Activated T-cell treated with anti-CD3 and anti-CD28 coated beads for 48 hours (primary cell): ENCODE results near the gene CEP170B.
"Not testable (repeated sequence)": the region's sequence is repeated elsewhere in the genome, so short reads cannot be mapped to it uniquely, and the experiment has no call there.

ENCODE experiments used
- DNase-seq: peaks from one replicate; pipeline ENCODE4 v3.0.0-alpha.2; 2020; ENCODE audit warnings: low read depth

Gene CEP170B

DNA sequence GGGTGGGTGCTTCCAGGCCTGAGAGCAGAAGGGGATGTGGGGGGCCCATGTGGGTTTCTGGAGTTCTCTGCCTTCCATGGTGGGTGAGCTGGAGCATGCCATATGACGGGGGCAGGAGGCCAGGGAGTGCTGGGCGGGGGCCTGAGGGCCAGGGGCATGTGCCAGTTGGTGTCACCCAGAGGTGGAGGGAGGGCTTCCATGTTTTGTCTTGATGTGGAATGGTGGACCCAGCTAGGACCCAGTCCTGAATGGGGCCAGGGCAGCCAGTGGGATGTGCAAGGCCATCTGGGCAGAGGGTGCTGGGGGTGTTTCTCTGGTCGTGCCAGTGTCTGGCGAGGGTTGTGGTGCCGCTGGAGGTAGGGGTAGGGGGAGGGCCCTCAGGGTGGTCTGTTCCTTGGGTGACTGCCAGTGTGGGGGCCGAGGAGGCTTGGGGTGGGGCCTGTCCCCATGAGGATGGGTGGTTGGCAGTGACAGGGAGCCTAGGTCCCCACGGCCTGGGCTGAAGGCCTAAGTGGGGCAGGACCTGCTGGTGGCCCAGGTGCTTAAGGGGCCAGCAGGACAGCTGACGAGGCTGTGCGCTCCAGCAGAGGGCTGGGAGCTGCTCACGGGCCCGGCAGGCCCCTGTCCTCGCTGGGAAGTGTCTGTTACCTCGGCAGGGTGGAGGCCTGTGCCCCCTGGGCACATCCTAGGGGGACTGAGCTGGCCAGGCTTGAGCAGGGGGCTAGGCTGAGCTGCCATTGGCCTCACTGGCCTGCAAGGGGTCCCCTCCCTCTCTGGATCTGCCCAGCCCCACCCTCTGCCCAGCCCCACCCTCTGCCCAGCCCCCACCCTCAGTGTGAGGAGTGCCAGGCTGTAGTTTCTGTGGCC, 26.8 kb downstream of the CEP170B start:
- no peak for DNase-seq

DNA sequence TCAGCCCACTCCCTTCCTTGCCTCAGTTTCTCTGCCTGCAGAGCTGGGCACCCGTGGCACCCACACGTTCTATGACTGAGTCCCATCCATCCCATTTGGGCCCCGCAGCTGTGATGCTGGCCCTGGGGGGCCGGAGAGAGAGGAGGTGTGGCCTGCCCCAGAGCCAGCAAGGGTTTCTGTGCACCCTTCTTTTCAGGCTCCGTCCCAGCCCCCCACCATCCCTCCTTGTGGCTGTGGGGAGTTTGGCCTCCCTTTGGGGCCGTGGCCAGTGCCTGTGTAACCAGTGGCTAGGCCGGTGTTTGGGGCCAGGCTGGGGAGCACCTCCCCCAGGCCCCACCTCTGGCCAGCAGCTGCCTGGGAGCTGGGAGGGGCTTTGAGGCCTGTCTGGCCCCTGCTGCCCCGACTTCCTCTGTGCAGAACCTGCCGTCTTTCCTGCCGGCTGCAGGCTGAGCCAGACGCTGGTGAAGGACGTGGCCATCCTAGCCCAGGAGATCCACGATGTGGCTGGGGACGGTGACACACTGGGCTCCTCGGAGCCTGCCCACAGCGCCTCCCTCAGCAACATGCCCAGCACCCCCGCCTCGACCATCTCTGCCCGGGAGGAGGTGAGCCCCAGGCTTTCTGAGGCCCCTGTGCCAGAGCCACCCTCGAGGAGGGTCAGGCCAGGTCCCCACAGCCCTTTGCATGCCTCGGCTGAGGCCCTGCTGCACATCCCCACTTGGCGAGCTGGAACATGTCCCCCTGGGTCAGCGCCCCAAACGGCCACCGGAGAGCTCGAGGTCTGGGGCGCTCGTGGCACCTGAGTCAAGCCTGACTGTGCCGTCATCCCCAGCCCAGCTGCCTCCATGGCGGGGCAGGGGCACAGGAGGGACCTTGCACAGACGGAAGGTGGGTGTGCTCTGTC, 27.7 kb downstream of the CEP170B start:
- DNase-seq: no peak

GRCh38 chr14:104893435-104894207, 28.6 kb downstream of the CEP170B start:
- DNase-seq: no peak

DNA sequence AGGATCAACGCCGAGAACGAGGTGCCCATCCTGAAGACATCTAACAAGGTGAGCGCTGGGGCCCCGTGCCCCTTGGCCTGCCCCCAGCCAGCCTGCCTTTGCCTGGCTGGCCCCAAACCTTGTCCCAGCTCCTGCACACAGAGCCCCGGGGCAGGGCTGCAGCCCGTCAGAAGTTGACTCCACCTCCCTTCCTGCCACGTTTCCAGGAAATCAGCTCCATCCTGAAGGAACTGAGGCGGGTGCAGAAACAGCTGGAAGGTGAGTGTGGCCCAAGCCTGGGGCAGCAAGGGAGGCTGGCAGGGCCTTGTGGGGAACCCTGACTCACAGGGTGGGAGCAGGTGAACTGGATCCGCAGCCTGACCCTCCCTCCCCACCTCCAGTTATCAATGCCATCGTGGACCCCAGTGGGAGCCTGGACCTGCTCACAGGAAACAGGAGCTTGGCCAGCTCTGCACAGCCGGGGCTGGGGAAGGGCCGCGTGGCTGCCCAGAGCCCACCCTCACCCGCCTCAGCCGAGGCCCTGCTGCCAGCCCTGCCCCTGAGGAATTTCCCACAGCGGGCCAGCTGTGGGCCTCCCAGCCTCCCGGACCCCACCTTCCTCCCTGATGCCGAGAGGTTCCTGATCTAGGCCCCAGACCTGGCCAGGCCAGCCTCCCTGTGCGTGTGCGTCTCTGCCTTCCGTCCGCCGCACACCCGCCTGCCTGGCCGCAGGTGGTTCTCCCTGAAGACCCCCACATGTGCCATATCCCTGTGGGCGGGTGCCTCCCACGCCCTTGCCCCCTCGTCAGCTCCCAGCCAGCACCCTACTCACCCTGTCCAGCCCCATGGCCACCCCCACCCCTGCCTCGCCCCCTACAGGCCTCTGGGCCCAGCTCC, 29.5 kb downstream of the CEP170B start:
- no peak for DNase-seq

GRCh38 chr14:104895207-104895785, 30.2 kb downstream of the CEP170B start:
- no peak for DNase-seq

DNA sequence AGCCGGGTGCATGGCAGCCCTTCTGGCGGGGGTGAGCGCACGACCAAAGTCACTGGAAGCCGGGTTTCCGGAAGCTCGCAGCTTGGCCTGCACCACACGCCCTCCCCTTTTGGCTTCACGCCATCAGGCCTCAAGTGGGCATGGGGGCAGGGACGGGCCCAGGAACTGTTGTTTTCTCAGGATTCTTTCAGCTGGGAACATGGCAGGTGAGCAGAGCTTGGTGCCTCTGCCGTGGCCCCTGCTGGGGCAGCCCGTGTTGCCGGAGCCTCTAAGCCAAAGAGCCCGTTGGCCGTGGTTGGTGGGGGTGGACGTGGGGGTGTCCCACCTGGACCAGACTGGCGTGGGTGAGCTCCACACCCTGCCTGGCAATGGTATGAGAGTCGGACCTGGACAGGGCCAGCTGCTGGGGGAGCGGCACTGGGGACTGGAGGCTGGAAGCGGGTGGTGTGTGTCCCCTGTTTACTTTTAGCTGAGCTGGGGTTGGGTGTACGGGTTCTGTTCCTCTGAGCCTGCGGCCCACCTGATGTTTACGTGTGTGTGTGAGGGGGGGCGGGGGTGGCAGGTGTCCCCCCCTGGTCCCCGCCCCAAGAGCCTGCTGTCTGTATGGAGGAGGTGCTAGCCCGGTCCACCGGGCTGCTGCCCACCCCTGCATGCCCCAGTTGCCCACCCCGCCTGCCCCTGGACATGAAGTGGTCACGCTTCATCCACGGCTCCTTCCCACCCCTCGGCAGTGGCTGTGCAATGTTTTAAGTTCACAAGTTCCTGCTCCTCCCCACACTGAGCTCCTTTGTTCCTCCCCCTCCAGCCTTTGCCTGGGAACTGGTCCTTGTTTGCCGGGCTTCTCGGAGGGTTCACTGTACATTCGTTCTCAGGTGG, 31.0 kb downstream of the CEP170B start:
- DNase-seq: no peak

DNA sequence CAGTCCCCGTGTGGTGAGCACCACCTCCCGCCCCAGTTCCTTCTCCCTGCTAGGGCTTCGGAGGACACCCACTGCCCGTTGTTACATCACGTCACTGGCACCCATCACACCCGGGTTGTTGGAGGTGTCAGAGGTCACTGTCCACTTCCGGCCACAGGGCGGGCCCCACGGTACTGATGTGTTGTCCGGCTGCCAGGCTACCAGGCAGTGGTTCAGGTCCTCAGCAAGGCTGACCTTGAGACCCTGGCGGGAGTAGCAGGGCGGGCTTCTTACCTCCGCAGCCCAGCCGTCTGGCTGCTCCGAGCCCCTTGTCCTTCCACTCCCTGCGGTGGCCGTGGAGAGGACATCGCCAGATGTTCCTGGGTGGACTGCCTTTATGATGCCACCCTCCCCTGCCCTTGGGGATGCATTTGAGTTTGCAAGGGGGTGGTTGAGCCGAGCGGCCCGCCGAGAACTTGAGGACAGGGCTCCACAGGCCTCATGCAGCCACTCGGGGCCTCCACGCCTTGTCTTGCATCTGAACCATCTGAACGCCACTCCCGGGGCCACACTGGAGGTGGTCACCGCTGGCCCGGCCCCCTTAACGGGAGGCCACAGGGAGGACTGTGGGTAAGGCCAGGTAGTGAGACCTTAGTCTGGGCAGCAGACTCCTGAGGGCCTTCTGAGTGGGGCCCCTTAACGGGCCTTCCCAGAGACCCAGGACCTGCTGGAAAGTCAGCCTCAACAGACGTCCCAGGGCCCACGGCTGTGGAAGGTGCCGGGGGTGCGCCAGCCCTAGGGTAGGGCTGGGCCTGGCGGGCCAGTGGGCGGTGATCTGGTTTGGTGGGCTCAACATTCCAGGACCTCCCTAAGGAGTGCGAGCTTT, 32.5 kb downstream of the CEP170B start:
- no peak for DNase-seq

DNA sequence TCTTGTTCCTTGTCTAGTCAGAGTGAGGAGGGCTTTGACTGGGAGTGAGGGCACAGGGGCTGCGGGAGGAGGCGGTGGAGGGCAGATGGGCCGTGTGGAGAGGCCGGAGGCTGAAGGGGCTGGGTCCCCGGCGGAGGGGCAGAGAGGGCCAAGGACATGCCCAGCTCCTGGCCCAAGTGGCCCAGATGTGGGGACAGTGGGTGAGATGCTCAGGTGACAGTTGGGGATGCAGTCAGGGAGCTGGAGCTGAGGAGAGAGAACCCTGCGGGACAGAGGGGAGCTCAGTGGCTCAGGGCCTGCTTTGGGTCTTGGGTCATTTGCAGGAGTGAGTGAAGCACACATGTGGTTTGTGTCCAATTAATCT, 33.1 kb downstream of the CEP170B start:
- no peak for DNase-seq

DNA sequence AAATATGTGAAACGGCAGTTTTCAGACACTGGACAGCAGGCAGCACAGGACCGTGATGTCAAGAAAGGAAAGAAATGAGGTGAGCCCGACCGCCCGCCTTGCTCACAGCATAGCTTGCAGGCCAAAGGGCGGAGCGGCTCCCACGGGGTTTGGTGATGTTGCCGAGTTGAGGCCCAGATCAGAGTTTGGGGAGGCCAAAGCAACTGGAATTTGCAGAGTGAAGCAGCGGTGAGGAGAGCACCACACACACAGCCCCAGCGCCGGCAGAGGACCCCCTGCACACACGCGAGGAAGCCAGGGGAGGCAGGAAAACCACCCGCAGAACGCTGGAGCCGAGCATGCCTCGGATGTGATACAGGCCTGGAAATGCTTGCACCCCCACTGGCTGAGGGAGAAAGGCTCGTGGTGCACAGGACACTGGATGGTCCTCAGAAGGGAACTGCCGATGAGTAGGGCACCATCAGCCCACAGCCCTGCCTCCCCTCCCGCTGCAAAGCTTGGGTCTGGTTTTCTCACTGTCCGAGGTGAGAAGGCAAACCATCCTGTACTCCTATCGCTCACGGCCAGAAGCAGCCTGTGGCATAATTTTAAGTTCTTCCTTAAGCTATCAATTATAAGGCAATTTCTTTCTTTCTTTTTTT, 33.9 kb downstream of the CEP170B start:
- DNase-seq: no peak

DNA sequence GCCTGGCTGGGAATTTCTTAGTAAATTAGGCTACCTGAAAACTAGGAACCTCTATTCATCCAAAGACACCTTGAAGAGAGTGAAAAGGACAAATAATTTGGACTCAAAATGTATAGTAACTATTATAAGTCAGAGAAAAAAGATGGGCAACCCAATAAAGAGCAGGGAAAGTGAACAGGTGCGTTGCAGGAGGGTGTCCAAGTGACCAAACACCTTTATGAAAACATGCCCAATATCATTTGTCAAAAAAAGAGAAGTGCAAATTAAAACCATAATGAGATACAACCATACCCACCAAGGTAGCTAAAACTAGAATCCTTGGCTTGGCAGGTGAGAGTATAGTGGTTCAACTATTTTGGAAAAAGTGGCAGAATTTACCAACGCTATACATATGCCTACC, 34.7 kb downstream of the CEP170B start:
- no peak for DNase-seq

GRCh38 chr14:104900639-104901512, 35.8 kb downstream of the CEP170B start:
- DNase-seq: no peak

- no peak for DNase-seq
These were observed 38.9 kb downstream of the CEP170B start for GRCh38 chr14:104903990-104904389.

DNA sequence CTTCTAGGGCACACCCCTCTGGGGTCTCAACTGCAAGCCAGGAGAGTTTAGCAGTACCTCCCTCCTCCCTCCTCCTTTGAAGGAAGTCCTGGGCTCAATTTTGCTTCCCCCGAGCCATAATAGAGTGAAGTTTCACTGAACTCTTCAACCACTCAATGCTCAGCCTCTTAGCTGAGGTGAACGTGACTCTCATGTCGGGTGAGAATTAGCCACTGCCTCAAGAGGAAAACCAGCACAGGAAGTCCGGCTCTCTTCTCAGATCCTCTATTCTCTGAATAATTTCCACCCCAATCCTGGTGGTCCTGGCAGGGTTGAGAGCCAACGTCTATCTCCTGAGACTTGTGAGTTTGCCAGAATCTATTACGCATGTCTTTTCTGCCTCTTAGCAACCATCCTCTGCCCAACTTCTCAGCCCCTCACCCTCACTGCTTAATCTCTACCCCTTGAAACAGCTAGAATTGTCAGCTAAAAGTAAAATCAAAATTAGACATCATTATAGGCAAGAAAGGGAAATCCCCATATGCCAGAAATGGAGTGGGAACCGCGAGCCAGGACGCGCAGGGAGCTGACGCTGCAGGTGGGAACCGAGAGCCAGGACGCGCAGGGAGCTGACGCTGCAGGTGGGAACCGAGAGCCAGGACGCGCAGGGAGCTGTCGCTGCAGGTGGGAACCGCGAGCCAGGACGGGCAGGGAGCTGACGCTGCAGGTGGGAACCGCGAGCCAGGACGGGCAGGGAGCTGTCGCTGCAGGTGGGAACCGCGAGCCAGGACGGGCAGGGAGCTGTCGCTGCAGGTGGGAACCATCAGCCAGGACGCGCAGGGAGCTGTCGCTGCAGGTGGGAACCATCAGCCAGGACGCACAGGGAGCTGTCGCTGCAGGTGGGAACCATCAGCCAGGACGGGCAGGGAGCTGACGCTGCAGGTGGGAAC, 39.8 kb downstream of the CEP170B start:
- DNase-seq: not testable (repeated sequence)

- DNase-seq: not testable (repeated sequence)
These were observed 40.5 kb downstream of the CEP170B start for GRCh38 chr14:104905579-104905933.

GRCh38 chr14:104908303-104908702, 43.2 kb downstream of the CEP170B start:
- DNase-seq: no peak

- no peak for DNase-seq
These were observed 47.0 kb downstream of the CEP170B start for GRCh38 chr14:104912053-104912452.
